HCT116 (cell line): ENCODE results near the gene TBCD. TPM values are rescaled to one million over a fixed set of nuclear protein-coding genes. Genes with fewer than 3 reads are reported as not detected.

Experiments used
- ATAC-seq: fragments of 200-7000 bp; cut with Tn5 transposase; 2 replicates; pipeline ENCODE4 v1.9.1; 2020; ENCODE audit warnings: mild to moderate bottlenecking, moderate library complexity
- BruUV-seq: library from RNA; stranded (reverse); fragments of 400-500 nt; replicated peaks from 2 replicates; lab custom pipeline; 2021; lab: Mats Ljungman, UMichigan
- CTCF ChIA-PET: fragments of 300-600 bp; sonication (Branson Sonifier 250); formaldehyde crosslinking; loops from one replicate; lab custom pipeline; 2021; ENCODE audit warnings: antibody characterized with exemption; lab: Charles Lee
- POLR2A ChIA-PET: fragments of 300-600, 350-600 bp; sonication (Branson Sonifier 250); formaldehyde crosslinking; loops from one replicate; lab custom pipeline; 2021; ENCODE audit warnings: antibody characterized with exemption; lab: Charles Lee
- RAD21 ChIA-PET, 2 experiments: fragments of 300-600 bp; sonication (Branson Sonifier 250); formaldehyde crosslinking; loops; one replicate each; lab custom pipeline; 2023; ENCODE audit warnings: low total read pairs in 2 of 2; ENCODE audit not compliant: uncharacterized antibody in 2 of 2, unreplicated experiment in 2 of 2, low non-redundant PET in 1 of 2; lab: Charles Lee
- DNase-seq: peaks from one replicate; pipeline ENCODE4 v3.0.0-alpha.2; 2010; ENCODE audit warnings: low read depth, low spot score
- H2AFZ ChIP-seq: fragments of 200-600 bp; shearing (Covaris generic), sonication (generic); 2 replicates; pipeline ENCODE4 v1.6.1; 2017; ENCODE audit warnings: low read depth, mixed run types, mixed read lengths, antibody characterized with exemption, low read length; ENCODE audit not compliant: poor library complexity, severe bottlenecking
- H3K27ac ChIP-seq: 2 replicates; pipeline ENCODE4 v1.5.1; 2012; ENCODE audit warnings: low read depth, low read length
- H3K27me3 ChIP-seq: fragments of 200-600 bp; sonication (generic); 2 replicates; pipeline ENCODE4 v1.6.1; 2016; ENCODE audit warnings: mixed run types, low read length, mixed read lengths; ENCODE audit not compliant: insufficient read depth
- H3K36me3 ChIP-seq, 2 experiments: fragments of 200-500 bp in 1 of 2; fragments of 200-600 bp in 1 of 2; sonication (Bioruptor generic) in 1 of 2; sonication (generic) in 1 of 2; 2 replicates each; pipeline versions ENCODE4 v1.5.1 to v1.6.1; 2014 to 2016; ENCODE audit warnings: low read length in 2 of 2, inconsistent platforms in 1 of 2, mixed read lengths in 1 of 2, mixed run types in 1 of 2; ENCODE audit not compliant: insufficient read depth in 2 of 2, control insufficient read depth in 1 of 2
- H3K4me1 ChIP-seq, 2 experiments: fragments of 200-600 bp in 1 of 2; sonication (generic) in 1 of 2; 2 replicates each; pipeline versions ENCODE4 v1.5.1 to v1.6.1; 2012 to 2017; ENCODE audit warnings: low read length in 2 of 2, inconsistent platforms in 1 of 2, mild to moderate bottlenecking in 1 of 2, mixed read lengths in 1 of 2, mixed run types in 1 of 2, moderate library complexity in 1 of 2; ENCODE audit not compliant: insufficient read depth in 2 of 2, control insufficient read depth in 1 of 2
- H3K4me2 ChIP-seq: fragments of 200-600 bp; sonication (generic); 2 replicates; pipeline ENCODE4 v1.6.1; 2017; ENCODE audit warnings: mixed run types, low read length, mixed read lengths
- H3K4me3 ChIP-seq, 2 experiments: fragments of 200-600 bp in 1 of 2; sonication (generic) in 1 of 2; replicated peaks in 1 of 2; 2 replicates each; pipeline ENCODE4 v1.5.1; 2011 to 2016; ENCODE audit warnings: low read length in 2 of 2, control low read depth in 1 of 2, low read depth in 1 of 2, mild to moderate bottlenecking in 1 of 2, mixed read lengths in 1 of 2, mixed run types in 1 of 2
- H3K79me2 ChIP-seq: fragments of 200-600 bp; sonication (generic); 2 replicates; pipeline ENCODE4 v1.6.1; 2017; ENCODE audit warnings: mild to moderate bottlenecking, mixed run types, low read length, moderate library complexity, mixed read lengths; ENCODE audit not compliant: insufficient read depth
- H3K9ac ChIP-seq: fragments of 200-600 bp; sonication (generic); 2 replicates; pipeline ENCODE4 v1.6.1; 2016; ENCODE audit warnings: low read length, mixed read lengths
- H3K9me2 ChIP-seq: fragments of 200-600 bp; sonication (generic), shearing (Covaris generic); 2 replicates; pipeline ENCODE4 v1.6.1; 2017; ENCODE audit warnings: mixed run types, mild to moderate bottlenecking, moderate library complexity; ENCODE audit not compliant: insufficient read depth
- H3K9me3 ChIP-seq, 2 experiments: fragments of 200-500 bp in 1 of 2; fragments of 200-600 bp in 1 of 2; sonication (Bioruptor generic) in 1 of 2; sonication (generic) in 1 of 2; 2 replicates each; pipeline ENCODE4 v1.6.1; 2014 to 2017; ENCODE audit warnings: low read length in 2 of 2, mixed read lengths in 2 of 2, inconsistent platforms in 1 of 2, low read depth in 1 of 2, mild to moderate bottlenecking in 1 of 2, mixed run types in 1 of 2, moderate library complexity in 1 of 2; ENCODE audit not compliant: control insufficient read depth in 1 of 2, insufficient read depth in 1 of 2
- H4K20me1 ChIP-seq: fragments of 200-600 bp; sonication (generic), shearing (Covaris generic); 2 replicates; pipeline ENCODE4 v1.6.1; 2017; ENCODE audit warnings: mixed run types, mild to moderate bottlenecking, moderate library complexity; ENCODE audit not compliant: insufficient read depth
- ATF3 ChIP-seq: IDR thresholded peaks from 2 replicates; pipeline ENCODE4 v1.6.1; 2012
- CBX3 ChIP-seq: IDR thresholded peaks from 2 replicates; pipeline ENCODE4 v1.6.1; 2012; ENCODE audit warnings: low read depth
- FOSL1 ChIP-seq: IDR thresholded peaks from 2 replicates; pipeline ENCODE4 v1.6.1; 2012; ENCODE audit warnings: low read depth
- JUND ChIP-seq: IDR thresholded peaks from 2 replicates; pipeline ENCODE4 v1.6.1; 2012
- MAX ChIP-seq: IDR thresholded peaks from 2 replicates; pipeline ENCODE4 v1.6.1; 2012
- POLR2AphosphoS5 ChIP-seq: IDR thresholded peaks from 2 replicates; pipeline ENCODE4 v1.6.1; 2011; ENCODE audit warnings: mild to moderate bottlenecking, low read depth, low read length, moderate library complexity
- SIN3A ChIP-seq: IDR thresholded peaks from 2 replicates; pipeline ENCODE4 v1.6.1; 2012; ENCODE audit warnings: low read depth
- YY1 ChIP-seq: IDR thresholded peaks from 2 replicates; pipeline ENCODE4 v1.6.1; 2011; ENCODE audit warnings: low read length, low read depth, moderate library complexity, mild to moderate bottlenecking; ENCODE audit not compliant: insufficient replicate concordance; ENCODE audit errors: extremely low read depth
- ZBTB33 ChIP-seq: IDR thresholded peaks from 2 replicates; pipeline ENCODE4 v1.6.1; 2011; ENCODE audit warnings: mild to moderate bottlenecking, low read length, moderate library complexity; ENCODE audit not compliant: insufficient replicate concordance; ENCODE audit errors: extremely low read depth
- intact Hi-C: fragments of 100-400 bp; cut with micrococcal nuclease; formaldehyde crosslinking; loops from 2 replicates; pipeline ENCODE4 v1.10.0; 2022
- total RNA-seq: library from RNA; stranded (reverse); gene quantifications from one replicate; pipeline ENCODE4 v1.2.1, GENCODE V29; 2021; ENCODE audit not compliant: unreplicated experiment

TBCD gene
- total RNA-seq, 1 experiment from 2014 or later = 152 TPM

- ChIA-PET POLR2A (interaction anchor here (1.0 to 1.1 kb wide), 2 partner anchors 10 to 11 kb away, joined by 3 read pairs; no protein-coding TSS in a partner anchor), CTCF (interaction anchor here (1.1 to 1.7 kb wide), 6 partner anchors 8 to 82 kb away, joined by 3 to 7 read pairs (median 3); no protein-coding TSS in a partner anchor), RAD21 (interaction anchor here in 1 of 2 experiments (0.8 kb wide), 1 partner anchor 83 kb away, joined by 3 read pairs; no protein-coding TSS in a partner anchor)
- peaks cover 4% of the 10 kb centered on the region; the same call in 1 of the 2 replicates for H4K20me1 ChIP-seq
- H2AFZ ChIP-seq = no peak overlapping the region
- H3K9ac ChIP-seq = peak overlapping the region; percentile 46
- H3K36me3 ChIP-seq = no peaks in the 10 kb centered on the region
- no TSS peak for BruUV-seq
- H3K9me3 ChIP-seq = no peaks in the 10 kb centered on the region
- peak overlapping the region; percentile 0 to 35 for H3K4me3 ChIP-seq
- peak; percentile 70 for ATAC-seq
- intact Hi-C loops = no loop called here
- peaks cover 46% of the 10 kb centered on the region for H3K79me2 ChIP-seq
- peak overlapping the region; percentile 95 for H3K27ac ChIP-seq
- peak; percentile 21; the same call in 1 of the 2 replicates for TF ChIP-seq POLR2AphosphoS5
- TF ChIP-seq CBX3 = no peak
- TF ChIP-seq SIN3A = no peak
- TF ChIP-seq JUND = peak; percentile 86
- peak; percentile 71; the same call in 1 of the 2 replicates for TF ChIP-seq MAX
- TF ChIP-seq FOSL1 = peak; percentile 85; the same call in 1 of the 2 replicates
- TF ChIP-seq ZBTB33 = no peak
- TF ChIP-seq YY1 = peak; percentile 85
- no peak for TF ChIP-seq ATF3
- peak; percentile 68 for DNase-seq
- H3K4me2 ChIP-seq = peak overlapping the region; percentile 77
- no peaks in the 10 kb centered on the region for H3K9me2 ChIP-seq
- H3K4me1 ChIP-seq = peaks cover 58 to 62% of the 10 kb centered on the region in 2 experiments
- H3K27me3 ChIP-seq = no peaks in the 10 kb centered on the region
These were observed 112.3 kb downstream of the TBCD start for GRCh38 chr17:82863941-82864712.
